Mesenchymal stem cell (in vitro differentiated cells and primary cell): ENCODE measurements around the gene METTL8.
"Not testable (repeated sequence)": the region's sequence is repeated elsewhere in the genome, so short reads cannot be mapped to it uniquely, and the experiment has no call there.

ENCODE experiments used
- DNase-seq: peaks from one replicate; pipeline ENCODE4 v3.0.0-alpha.2; 2013
- H2AFZ ChIP-seq: one replicate; pipeline ENCODE4 v1.6.1; 2013; ENCODE audit warnings: low read depth, mild to moderate bottlenecking, control low read depth, inconsistent platforms, low read length, moderate library complexity
- H2AK5ac ChIP-seq: 2 replicates; pipeline ENCODE4 v1.6.1; 2013; ENCODE audit warnings: low read length, moderate library complexity, mild to moderate bottlenecking, inconsistent platforms; ENCODE audit not compliant: severe bottlenecking
- H2BK120ac ChIP-seq: one replicate; pipeline ENCODE4 v1.6.1; 2013; ENCODE audit warnings: low read depth, mild to moderate bottlenecking, inconsistent platforms, low read length, moderate library complexity
- H2BK12ac ChIP-seq, 2 experiments: one replicate each; pipeline ENCODE4 v1.6.1; 2013; ENCODE audit warnings: inconsistent platforms in 2 of 2, low read length in 2 of 2, mild to moderate bottlenecking in 2 of 2, moderate library complexity in 2 of 2, control low read depth in 1 of 2
- H2BK15ac ChIP-seq: one replicate; pipeline ENCODE4 v1.6.1; 2013; ENCODE audit warnings: mild to moderate bottlenecking, low read depth, inconsistent platforms; ENCODE audit not compliant: poor library complexity, severe bottlenecking
- H2BK5ac ChIP-seq: 2 replicates; pipeline ENCODE4 v1.6.1; 2013; ENCODE audit warnings: low read depth, mild to moderate bottlenecking, low read length, control low read depth, inconsistent platforms; ENCODE audit not compliant: poor library complexity, severe bottlenecking
- H3K14ac ChIP-seq, 2 experiments: one replicate each; pipeline ENCODE4 v1.6.1; 2013; ENCODE audit warnings: inconsistent platforms in 2 of 2, low read length in 2 of 2, control low read depth in 1 of 2, mild to moderate bottlenecking in 1 of 2, moderate library complexity in 1 of 2
- H3K18ac ChIP-seq, 2 experiments: one replicate each; pipeline ENCODE4 v1.6.1; 2013; ENCODE audit warnings: inconsistent platforms in 2 of 2, low read length in 2 of 2, control low read depth in 1 of 2, low read depth in 1 of 2, mild to moderate bottlenecking in 1 of 2
- H3K23ac ChIP-seq, 2 experiments: one replicate each; pipeline ENCODE4 v1.6.1; 2013; ENCODE audit warnings: inconsistent platforms in 2 of 2, low read length in 2 of 2, mild to moderate bottlenecking in 2 of 2, moderate library complexity in 2 of 2, control low read depth in 1 of 2
- H3K27ac ChIP-seq: 2 replicates; pipeline ENCODE4 v1.5.1; 2013; ENCODE audit warnings: mild to moderate bottlenecking, moderate library complexity, low read length, control low read depth, inconsistent platforms; ENCODE audit not compliant: poor library complexity, severe bottlenecking
- H3K27me3 ChIP-seq, 2 experiments: 2 replicates each; pipeline versions ENCODE4 v1.6.1 to v1.7.0; 2013; ENCODE audit warnings: low read length in 2 of 2, mild to moderate bottlenecking in 2 of 2, moderate library complexity in 2 of 2, control low read depth in 1 of 2, inconsistent platforms in 1 of 2; ENCODE audit not compliant: control insufficient read depth in 1 of 2, insufficient read depth in 1 of 2
- H3K36me3 ChIP-seq, 2 experiments: 2 replicates each; pipeline versions ENCODE4 v1.6.1 to v1.7.0; 2013; ENCODE audit warnings: low read length in 2 of 2, control low read depth in 1 of 2, inconsistent platforms in 1 of 2, low read depth in 1 of 2, mild to moderate bottlenecking in 1 of 2; ENCODE audit not compliant: insufficient read depth in 2 of 2, control insufficient read depth in 1 of 2
- H3K4ac ChIP-seq, 2 experiments: one replicate each; pipeline ENCODE4 v1.6.1; 2013; ENCODE audit warnings: inconsistent platforms in 2 of 2, low read length in 2 of 2, mild to moderate bottlenecking in 2 of 2, moderate library complexity in 2 of 2, control low read depth in 1 of 2, low read depth in 1 of 2
- H3K4me1 ChIP-seq: 2 replicates; pipeline ENCODE4 v1.6.1; 2013; ENCODE audit warnings: low read depth, low read length, control low read depth; ENCODE audit not compliant: control insufficient read depth, insufficient read depth
- H3K4me2 ChIP-seq: 2 replicates; pipeline ENCODE4 v1.6.1; 2013; ENCODE audit warnings: low read length, mild to moderate bottlenecking, inconsistent platforms; ENCODE audit not compliant: poor library complexity, severe bottlenecking
- H3K4me3 ChIP-seq, 2 experiments: 2 replicates each; pipeline versions ENCODE4 v1.5.1 to v1.7.0; 2013; ENCODE audit warnings: low read length in 2 of 2, mild to moderate bottlenecking in 2 of 2, control low read depth in 1 of 2, low read depth in 1 of 2; ENCODE audit not compliant: insufficient read depth in 1 of 2
- H3K79me1 ChIP-seq: replicated peaks from 2 replicates; pipeline ENCODE4 v1.6.1; 2013; ENCODE audit warnings: mild to moderate bottlenecking, control low read depth, low read length, inconsistent platforms; ENCODE audit not compliant: poor library complexity, severe bottlenecking
- H3K9ac ChIP-seq: 2 replicates; pipeline ENCODE4 v1.7.0; 2013; ENCODE audit warnings: mild to moderate bottlenecking, low read length, moderate library complexity
- H3K9me3 ChIP-seq: 2 replicates; pipeline ENCODE4 v1.7.0; 2013; ENCODE audit warnings: mild to moderate bottlenecking, low read length; ENCODE audit not compliant: control insufficient read depth
- H4K8ac ChIP-seq: one replicate; pipeline ENCODE4 v1.6.1; 2013; ENCODE audit warnings: inconsistent platforms, mild to moderate bottlenecking, low read length, moderate library complexity
- H4K91ac ChIP-seq: one replicate; pipeline ENCODE4 v1.6.1; 2013; ENCODE audit warnings: mild to moderate bottlenecking, low read length, inconsistent platforms
- WGBS: methylation state at CpG from one replicate; pipeline ENCODE4 v1.1.7; 2013; ENCODE audit warnings: mixed read lengths; 5-methylcytosine and 5-hydroxymethylcytosine counted together

Gene METTL8

DNA sequence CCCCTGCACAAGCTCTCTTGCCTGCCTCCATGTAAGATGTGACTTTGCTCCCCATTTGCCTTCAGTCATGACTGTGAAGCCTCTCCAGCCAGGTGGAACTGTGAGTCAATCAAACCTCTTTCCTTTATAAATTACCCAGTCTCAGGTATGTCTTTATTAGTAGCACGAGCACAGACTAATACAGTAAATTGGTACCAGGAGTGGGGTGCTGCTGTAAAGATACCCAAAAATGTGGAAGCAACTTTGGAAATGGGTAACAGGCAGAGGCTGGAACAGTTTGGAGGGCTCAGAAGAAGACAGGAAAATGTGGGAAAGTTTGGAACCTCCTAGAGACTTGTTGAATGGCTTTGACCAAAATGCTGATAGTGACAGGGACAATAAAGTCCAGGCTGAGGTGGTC is 122.2 kb downstream of the METTL8 start:
- not testable (repeated sequence) for H3K27ac ChIP-seq, H3K23ac ChIP-seq, H3K4me1 ChIP-seq, H3K18ac ChIP-seq, H2BK120ac ChIP-seq, H2BK15ac ChIP-seq, H2AK5ac ChIP-seq, H2BK12ac ChIP-seq, H3K4me3 ChIP-seq, H3K9ac ChIP-seq, DNase-seq, H3K36me3 ChIP-seq, H3K79me1 ChIP-seq, H4K91ac ChIP-seq, H4K8ac ChIP-seq, H2BK5ac ChIP-seq, H3K27me3 ChIP-seq, H2AFZ ChIP-seq, H3K4ac ChIP-seq, H3K4me2 ChIP-seq, H3K14ac ChIP-seq
- WGBS = 78% methylated on average over 1 of the region's 1 CpG
- H3K9me3 ChIP-seq = peaks cover 11% of the 10 kb centered on the region

DNA sequence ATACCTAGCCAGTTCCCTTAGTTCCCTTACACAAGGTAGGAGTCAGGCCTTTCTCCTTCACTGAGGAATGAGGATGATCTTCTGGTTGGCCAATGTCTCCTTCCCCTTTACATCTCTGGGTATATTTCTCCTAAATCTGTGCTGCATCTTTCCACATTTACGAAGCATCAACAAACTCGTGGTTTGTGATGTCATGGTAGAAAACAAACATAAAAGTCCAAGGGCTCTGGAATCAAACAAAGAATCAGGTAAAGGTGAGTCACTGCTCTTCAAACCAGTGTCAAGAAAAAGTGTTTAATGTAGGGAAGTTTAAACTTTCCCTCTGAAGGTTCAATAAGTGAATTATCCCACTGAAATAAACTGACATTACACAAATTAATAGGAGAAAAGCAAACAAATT is 122.9 kb downstream of the METTL8 start:
- Histone ChIP-seq H3K27me3 (no peaks in the 10 kb centered on the region), H3K18ac (no peak overlapping the region), H3K79me1 (no peaks in the 10 kb centered on the region), H3K14ac (no peak overlapping the region), H2BK120ac (no peak overlapping the region), H2AFZ (no peak overlapping the region), H3K4me3 (no peak overlapping the region), H2BK12ac (no peak overlapping the region), H3K27ac (no peak overlapping the region), H3K4me2 (no peak overlapping the region), H4K91ac (no peak overlapping the region), H3K23ac (no peak overlapping the region), H3K4me1 (no peaks in the 10 kb centered on the region), H3K4ac (no peak overlapping the region), H4K8ac (no peak overlapping the region), H3K36me3 (peaks cover 3 to 7% of the 10 kb centered on the region in 2 experiments), H3K9ac (no peak overlapping the region), H3K9me3 (peaks cover 11% of the 10 kb centered on the region), H2AK5ac (no peak overlapping the region), H2BK15ac (no peak overlapping the region), H2BK5ac (no peak overlapping the region)
- 100% methylated on average over 2 of the region's 2 CpGs for WGBS
- DNase-seq = no peak

DNA sequence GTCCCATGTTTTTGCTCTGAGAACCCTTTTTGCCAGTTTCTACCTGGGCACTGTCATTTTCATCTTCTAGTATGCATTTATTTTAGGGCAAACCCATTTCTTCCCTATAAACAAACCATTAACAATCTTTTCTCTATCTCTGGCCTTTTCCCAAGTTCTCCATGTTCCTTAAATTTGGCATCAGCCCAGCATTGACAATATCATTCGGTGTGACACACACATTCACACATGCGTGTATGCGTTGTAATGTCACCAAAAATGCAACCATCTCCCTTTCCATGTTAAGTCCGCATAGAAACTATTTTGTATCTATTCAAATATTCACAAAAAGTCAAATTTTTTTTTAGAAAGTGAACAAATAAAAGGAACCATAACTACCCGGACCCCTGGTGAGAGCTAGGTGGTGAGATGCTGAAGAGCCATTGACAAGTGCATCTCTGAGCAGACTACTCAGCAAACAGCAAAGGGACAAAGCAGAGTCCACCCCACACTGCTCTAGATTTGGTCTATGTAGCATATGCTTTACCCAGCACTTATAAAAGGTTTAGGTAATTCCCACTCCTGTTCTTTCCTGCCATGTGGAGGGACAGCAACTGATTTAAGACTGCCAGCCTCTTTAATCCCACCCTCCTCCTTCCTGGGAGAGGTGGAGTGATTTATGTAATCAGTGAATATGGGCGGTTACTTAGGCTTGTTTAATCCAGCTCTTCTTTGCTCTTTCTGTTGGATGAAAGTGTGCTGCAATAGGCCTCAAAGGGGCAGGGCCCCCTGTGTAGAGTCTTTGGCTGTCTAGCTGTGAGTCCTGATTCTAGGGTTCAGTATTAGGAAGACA is 124.1 kb downstream of the METTL8 start:
- H2BK5ac ChIP-seq = no peak overlapping the region
- DNase-seq = no peak
- no peak overlapping the region for H2AFZ ChIP-seq
- no peak overlapping the region for H4K91ac ChIP-seq
- H4K8ac ChIP-seq = no peak overlapping the region
- no peak overlapping the region for H2BK15ac ChIP-seq
- 94% methylated on average over 5 of the region's 6 CpGs for WGBS
- H3K4me1 ChIP-seq = no peaks in the 10 kb centered on the region
- H3K9ac ChIP-seq = no peak overlapping the region
- H3K4me3 ChIP-seq = no peak overlapping the region
- peaks cover under 1 to 3% of the 10 kb centered on the region in 2 experiments for H3K36me3 ChIP-seq
- no peak overlapping the region for H2BK12ac ChIP-seq
- H2BK120ac ChIP-seq = no peak overlapping the region
- H3K4me2 ChIP-seq = no peak overlapping the region
- no peak overlapping the region for H3K4ac ChIP-seq
- no peak overlapping the region for H3K14ac ChIP-seq
- no peak overlapping the region for H2AK5ac ChIP-seq
- H3K27me3 ChIP-seq = no peaks in the 10 kb centered on the region
- H3K79me1 ChIP-seq = no peaks in the 10 kb centered on the region
- no peak overlapping the region for H3K18ac ChIP-seq
- H3K23ac ChIP-seq = no peak overlapping the region
- H3K27ac ChIP-seq = no peak overlapping the region
- peaks cover 11% of the 10 kb centered on the region for H3K9me3 ChIP-seq

DNA sequence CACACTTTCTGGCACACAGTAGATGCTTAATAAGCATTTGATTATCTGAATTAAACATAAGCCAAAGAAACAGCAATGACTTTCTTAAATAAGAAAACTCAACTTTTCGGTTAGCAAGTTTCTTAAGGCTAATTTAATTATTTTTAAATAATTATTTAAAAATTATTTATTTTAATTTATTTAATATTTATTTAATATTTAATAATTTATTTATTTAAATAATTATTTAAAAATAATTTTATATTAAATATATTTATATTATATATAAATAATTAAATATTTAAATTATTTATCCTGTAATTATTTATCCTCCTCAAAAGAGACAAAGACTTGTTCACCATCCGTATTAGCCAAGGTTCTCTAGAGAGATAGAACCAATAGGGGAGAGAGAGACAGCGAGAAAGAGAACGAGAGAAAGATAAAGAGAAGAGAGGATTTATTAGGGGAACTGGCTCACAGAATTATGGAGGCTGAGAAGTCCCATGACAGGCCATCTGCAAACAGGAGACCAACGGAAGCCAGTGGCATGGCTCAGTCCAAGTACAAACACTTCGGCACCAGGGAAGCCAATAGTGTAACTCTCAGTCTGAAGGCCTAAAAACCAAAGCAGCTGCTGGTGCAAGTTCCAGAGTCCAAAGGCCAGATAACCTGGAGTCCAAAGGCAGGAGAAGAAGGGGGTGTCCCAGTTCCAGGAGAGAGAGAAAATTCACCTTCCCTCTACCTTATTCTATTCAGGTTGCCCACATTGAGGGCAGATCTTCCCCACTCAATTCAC is 125.3 kb downstream of the METTL8 start:
- H3K9me3 ChIP-seq = peaks cover 11% of the 10 kb centered on the region

More for the DNA sequence above, 125.3 kb downstream of the METTL8 start:
- H2AK5ac ChIP-seq = no peak overlapping the region
- no peak overlapping the region for H2BK120ac ChIP-seq
- H3K27me3 ChIP-seq = no peaks in the 10 kb centered on the region
- no peak overlapping the region for H3K4ac ChIP-seq
- no peak overlapping the region for H2BK5ac ChIP-seq
- no peak overlapping the region for H4K91ac ChIP-seq
- no peak overlapping the region for H3K23ac ChIP-seq
- H3K27ac ChIP-seq = no peak overlapping the region
- no peak for DNase-seq
- no peak overlapping the region for H4K8ac ChIP-seq
- H2BK12ac ChIP-seq = no peak overlapping the region
- H2BK15ac ChIP-seq = no peak overlapping the region
- peaks cover 0 to 3% of the 10 kb centered on the region in 2 experiments for H3K36me3 ChIP-seq
- H3K79me1 ChIP-seq = no peaks in the 10 kb centered on the region
- H3K14ac ChIP-seq = no peak overlapping the region
- H3K4me3 ChIP-seq = no peak overlapping the region
- no peak overlapping the region for H3K9ac ChIP-seq
- no peak overlapping the region for H2AFZ ChIP-seq
- no peak overlapping the region for H3K18ac ChIP-seq
- no peak overlapping the region for H3K4me2 ChIP-seq
- WGBS = 99% methylated on average over 5 of the region's 6 CpGs
- peaks cover 1% of the 10 kb centered on the region for H3K4me1 ChIP-seq
